Type B pancreatic cell (in vitro differentiated cells): ENCODE measurements around the gene ZC3H4. TPM values are rescaled to one million over a fixed set of nuclear protein-coding genes. Genes with fewer than 3 reads are reported as not detected.

Source experiments
- DNase-seq: peaks from one replicate; pipeline ENCODE4 v3.0.0; 2021; ENCODE audit warnings: mixed read lengths; ENCODE audit not compliant: unreplicated experiment; ENCODE audit errors: extremely low spot score
- H3K27ac Mint-ChIP-seq: 2 replicates; pipeline ENCODE4 v1.8.0; 2021; ENCODE audit warnings: mild to moderate bottlenecking, mixed read lengths
- H3K27me3 Mint-ChIP-seq: 2 replicates; pipeline ENCODE4 v1.8.0; 2021; ENCODE audit warnings: mixed read lengths
- H3K36me3 Mint-ChIP-seq: 2 replicates; pipeline ENCODE4 v1.8.0; 2021; ENCODE audit warnings: mixed read lengths
- H3K4me1 Mint-ChIP-seq: one replicate; pipeline ENCODE4 v1.8.0; 2021; ENCODE audit warnings: mixed read lengths; ENCODE audit not compliant: unreplicated experiment
- H3K4me3 Mint-ChIP-seq: 2 replicates; pipeline ENCODE4 v1.8.0; 2021; ENCODE audit warnings: mild to moderate bottlenecking, mixed read lengths
- H3K9me3 Mint-ChIP-seq: 2 replicates; pipeline ENCODE4 v1.8.0; 2021; ENCODE audit warnings: mixed read lengths
- CTCF ChIP-seq: fragments of 200-600 bp; sonication (generic); conservative IDR thresholded peaks from 2 replicates; pipeline ENCODE4 v1.5.0; 2021; ENCODE audit warnings: antibody characterized with exemption, mild to moderate bottlenecking
- total RNA-seq: library from RNA; stranded (reverse); gene quantifications from 2 replicates; pipeline ENCODE4 v1.2.1, GENCODE V29; 2021; ENCODE audit warnings: low replicate concordance

The ZC3H4 gene
- total RNA-seq, 1 donor from 2014 or later = 71.4 TPM

- H3K4me1 Mint-ChIP-seq = peaks cover 8% of the 10 kb centered on the region
- no peaks in the 10 kb centered on the region for H3K9me3 Mint-ChIP-seq
- no peak for DNase-seq
- H3K27me3 Mint-ChIP-seq = no peaks in the 10 kb centered on the region
- no peak overlapping the region for H3K27ac Mint-ChIP-seq
- no peaks in the 10 kb centered on the region for H3K36me3 Mint-ChIP-seq
- TF ChIP-seq CTCF = no peak
- H3K4me3 Mint-ChIP-seq = no peak overlapping the region
Observed at GRCh38 chr19:47045867-47046470, 67.6 kb downstream of the ZC3H4 start.

- Mint-ChIP-seq H3K4me1 (peaks cover 8% of the 10 kb centered on the region), H3K9me3 (no peaks in the 10 kb centered on the region), H3K36me3 (no peaks in the 10 kb centered on the region), H3K27ac (no peak overlapping the region), H3K4me3 (no peak overlapping the region), H3K27me3 (no peaks in the 10 kb centered on the region)
- DNase-seq = no peak
- no peak for TF ChIP-seq CTCF
Observed at GRCh38 chr19:47044946-47045866, 68.4 kb downstream of the ZC3H4 start.

GRCh38 chr19:47040869-47041268, 72.7 kb downstream of the ZC3H4 start:
- Mint-ChIP-seq H3K4me1 (peaks cover 4% of the 10 kb centered on the region), H3K9me3 (no peaks in the 10 kb centered on the region), H3K27ac (no peak overlapping the region), H3K4me3 (no peak overlapping the region), H3K27me3 (no peaks in the 10 kb centered on the region), H3K36me3 (no peaks in the 10 kb centered on the region)
- no peak for DNase-seq
- no peak for TF ChIP-seq CTCF

DNA sequence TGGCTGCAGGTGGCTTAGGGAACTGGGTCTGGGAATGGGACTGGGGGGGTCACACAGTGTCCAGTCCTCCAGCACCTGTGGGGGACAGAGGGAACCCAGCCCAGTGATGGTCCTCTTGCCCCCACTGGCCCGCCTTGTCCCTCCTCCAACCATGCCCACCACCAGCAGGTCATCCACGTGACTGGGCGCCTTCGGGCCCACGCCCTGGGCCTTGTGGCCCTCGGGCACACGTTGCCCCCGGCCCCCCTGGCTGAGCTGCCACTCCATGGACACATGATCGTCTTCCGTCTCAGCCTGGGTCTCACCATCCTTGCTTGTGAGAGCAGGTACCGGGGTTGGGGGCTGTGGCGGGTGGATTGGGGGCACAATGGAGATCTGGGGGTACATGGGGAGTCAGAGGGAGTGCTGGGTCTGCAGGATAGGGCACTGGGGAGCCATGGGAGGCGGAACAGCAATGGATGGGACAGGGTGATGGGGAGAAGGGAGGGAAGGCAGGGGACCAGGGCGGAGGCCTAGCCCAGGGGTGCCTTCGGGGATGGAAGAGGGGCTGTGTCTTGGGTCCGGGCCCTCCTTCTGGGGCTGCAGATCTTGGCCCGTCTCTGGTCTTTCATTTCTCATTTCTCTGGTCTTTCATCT, 74.2 kb downstream of the ZC3H4 start:
- Mint-ChIP-seq H3K4me1 (peaks cover 13% of the 10 kb centered on the region), H3K27ac (no peak overlapping the region), H3K36me3 (no peaks in the 10 kb centered on the region), H3K4me3 (no peak overlapping the region), H3K9me3 (no peaks in the 10 kb centered on the region), H3K27me3 (no peaks in the 10 kb centered on the region)
- no peak for DNase-seq
- TF ChIP-seq CTCF = no peak

DNA sequence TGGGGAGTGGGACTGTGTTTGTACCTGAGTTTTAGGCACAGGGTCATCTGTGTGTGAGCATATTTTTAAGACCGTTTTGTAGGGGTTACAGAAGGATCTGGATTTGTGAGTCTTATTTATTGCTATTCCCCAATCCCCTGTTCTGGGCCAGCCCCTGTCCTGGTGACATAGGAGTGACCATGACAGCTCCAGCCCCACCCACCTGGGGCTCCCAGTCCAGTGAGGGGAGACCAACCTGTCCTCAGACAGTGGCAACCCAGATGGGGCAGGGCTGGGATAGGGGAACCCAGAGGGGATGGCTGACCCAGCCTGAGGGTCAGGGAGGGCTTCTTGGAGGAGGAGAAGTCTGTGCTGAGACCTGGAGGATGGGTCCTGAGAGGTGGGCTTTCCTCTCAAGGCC, 75.8 kb downstream of the ZC3H4 start:
- DNase-seq = no peak
- TF ChIP-seq CTCF = no peak
- H3K4me3 Mint-ChIP-seq = peak overlapping the region; percentile 46
- no peaks in the 10 kb centered on the region for H3K36me3 Mint-ChIP-seq
- H3K27me3 Mint-ChIP-seq = no peaks in the 10 kb centered on the region
- H3K4me1 Mint-ChIP-seq = peaks cover 13% of the 10 kb centered on the region
- H3K9me3 Mint-ChIP-seq = no peaks in the 10 kb centered on the region
- no peak overlapping the region for H3K27ac Mint-ChIP-seq
